Right lobe of liver (tissue), 6 donors: Measurements from ENCODE around the gene LRP1. TPM values are rescaled to one million over a fixed set of nuclear protein-coding genes. Genes with fewer than 3 reads are reported as not detected.

Experiments
- ATAC-seq, 4 donors: fragments of 200-7000 bp; cut with Tn5 transposase; one replicate each; pipeline ENCODE4 v1.9.1; 2020; ENCODE audit warnings: mild to moderate bottlenecking in 4 of 4, moderate library complexity in 4 of 4
- DNase-seq, 3 donors: peaks; one replicate each; pipeline ENCODE4 v3.0.0-alpha.2; 2020
- H3K27ac ChIP-seq, 3 donors: fragments of 200-600 bp; one replicate each; pipeline ENCODE4 v1.8.0; 2022
- H3K27me3 ChIP-seq, 2 donors: fragments of 200-600 bp; one replicate each; pipeline ENCODE4 v1.8.0; 2022
- H3K36me3 ChIP-seq, 4 donors: fragments of 200-600 bp; sonication (generic) in 1 of 4; one replicate each; pipeline versions ENCODE4 v1.5.1 to v1.8.0; 2017 to 2022; ENCODE audit warnings: control low read depth in 1 of 4
- H3K4me1 ChIP-seq, 4 donors: fragments of 200-600 bp; sonication (generic) in 1 of 4; one replicate each; pipeline versions ENCODE4 v1.5.1 to v1.8.0; 2017 to 2022; ENCODE audit warnings: control low read depth in 1 of 4
- H3K4me3 ChIP-seq, 3 donors: fragments of 200-600 bp; one replicate each; pipeline ENCODE4 v1.8.0; 2022
- H3K9me3 ChIP-seq, 4 donors: fragments of 200-600 bp; sonication (generic) in 1 of 4; one replicate each; pipeline versions ENCODE4 v1.5.1 to v1.8.0; 2017 to 2022; ENCODE audit warnings: control low read depth in 1 of 4
- POLR2A ChIP-seq: fragments of 450-650 bp; IDR thresholded peaks from one replicate; pipeline ENCODE4 v1.6.1; 2017; ENCODE audit warnings: antibody characterized with exemption, mild to moderate bottlenecking
- WGBS: methylation state at CpG from one replicate; pipeline ENCODE4 v1.1.6; 2018; ENCODE audit warnings: low coverage, low lambda C conversion rate; ENCODE audit not compliant: insufficient coverage; ENCODE audit errors: missing lambda C conversion rate; 5-methylcytosine and 5-hydroxymethylcytosine counted together
- intact Hi-C, 2 donors: fragments of 100-400 bp; cut with DNase I; formaldehyde crosslinking; loops; one replicate each; pipeline versions ENCODE4 v1.11.2 to v1.14.1; 2022
- total RNA-seq, 6 experiments: library from RNA; depleted of rRNA in 2 of 6; stranded (reverse); fragments of >200 nt in 2 of 6; fragmentation: NEBNext Ultra II Directional in 3 of 6; extraction: Animal tissue kit (Norgen Biotek cat#: 25700) in 3 of 6; gene quantifications; one replicate each; pipeline versions ENCODE4 v1.1.0 to v1.2.4, GENCODE V29; 2016 to 2023
- TF ChIP-seq, protein P1 (sequence below), 4 donors: fragments of 200-600 bp in 3 of 4; fragments of 450-650 bp in 1 of 4; IDR thresholded peaks; one replicate each; pipeline versions ENCODE4 v1.5.1 to v1.8.0; 2016 to 2022; ENCODE audit warnings: antibody characterized with exemption in 4 of 4, mild to moderate bottlenecking in 2 of 4
- donor health status: DM: no; HTN: yes; CAD: no.
- donor health status: DM: no; HTN: no; CAD: no.
- donor health status: DM: no; HTN: no; CAD: no.
- donor health status: DM: no; HTN: yes; CAD: no.
- donor health status: DM: no; HTN: yes; CAD: no.

Gene LRP1
- total RNA-seq, 6 experiments from 2014 or later, result 268 to 387 (median 301) TPM

DNA sequence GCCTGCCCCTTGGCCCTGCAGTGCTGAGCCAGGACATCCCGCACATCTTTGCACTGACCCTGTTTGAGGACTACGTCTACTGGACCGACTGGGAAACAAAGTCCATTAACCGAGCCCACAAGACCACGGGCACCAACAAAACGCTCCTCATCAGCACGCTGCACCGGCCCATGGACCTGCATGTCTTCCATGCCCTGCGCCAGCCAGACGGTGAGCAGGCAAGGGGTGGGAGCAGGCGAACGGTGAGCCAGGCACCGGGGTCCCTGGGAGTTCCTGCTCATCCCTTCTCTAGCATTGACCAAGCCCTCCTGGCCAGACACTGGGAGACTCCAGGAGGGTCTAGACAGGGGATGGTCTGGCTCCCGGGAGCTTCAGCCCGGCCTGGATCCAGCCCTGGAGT lies 70.9 kb downstream of the LRP1 start:
- H3K4me3 ChIP-seq, result no peak overlapping the region
- no peak for ATAC-seq
- WGBS, result 20% methylated on average over 1 of the region's 15 CpGs

DNA sequence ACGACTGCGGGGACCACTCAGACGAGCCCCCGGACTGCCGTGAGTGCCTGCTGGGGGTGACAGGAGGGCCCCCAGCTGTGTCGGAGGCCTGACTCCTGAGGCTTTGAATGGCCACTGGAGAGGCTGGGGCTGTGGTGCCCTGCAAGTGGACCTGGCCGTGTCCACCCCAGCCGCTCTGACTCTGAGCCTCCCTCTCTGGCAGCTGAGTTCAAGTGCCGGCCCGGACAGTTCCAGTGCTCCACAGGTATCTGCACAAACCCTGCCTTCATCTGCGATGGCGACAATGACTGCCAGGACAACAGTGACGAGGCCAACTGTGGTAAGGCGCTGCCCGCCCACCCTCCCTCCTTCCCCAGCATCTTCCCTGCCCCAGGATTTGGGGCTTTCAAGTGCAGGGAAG lies 72.2 kb downstream of the LRP1 start:
- H3K27me3 ChIP-seq, result no peaks in the 10 kb centered on the region
- ATAC-seq (no peak), DNase-seq (no peak)
- intact Hi-C loops, result no loop called here
- H3K27ac ChIP-seq, result no peak overlapping the region
- 92% methylated on average over 5 of the region's 15 CpGs for WGBS
- H3K9me3 ChIP-seq, result no peaks in the 10 kb centered on the region
- no peak for TF ChIP-seq POLR2A
- TF ChIP-seq, protein P1, sequence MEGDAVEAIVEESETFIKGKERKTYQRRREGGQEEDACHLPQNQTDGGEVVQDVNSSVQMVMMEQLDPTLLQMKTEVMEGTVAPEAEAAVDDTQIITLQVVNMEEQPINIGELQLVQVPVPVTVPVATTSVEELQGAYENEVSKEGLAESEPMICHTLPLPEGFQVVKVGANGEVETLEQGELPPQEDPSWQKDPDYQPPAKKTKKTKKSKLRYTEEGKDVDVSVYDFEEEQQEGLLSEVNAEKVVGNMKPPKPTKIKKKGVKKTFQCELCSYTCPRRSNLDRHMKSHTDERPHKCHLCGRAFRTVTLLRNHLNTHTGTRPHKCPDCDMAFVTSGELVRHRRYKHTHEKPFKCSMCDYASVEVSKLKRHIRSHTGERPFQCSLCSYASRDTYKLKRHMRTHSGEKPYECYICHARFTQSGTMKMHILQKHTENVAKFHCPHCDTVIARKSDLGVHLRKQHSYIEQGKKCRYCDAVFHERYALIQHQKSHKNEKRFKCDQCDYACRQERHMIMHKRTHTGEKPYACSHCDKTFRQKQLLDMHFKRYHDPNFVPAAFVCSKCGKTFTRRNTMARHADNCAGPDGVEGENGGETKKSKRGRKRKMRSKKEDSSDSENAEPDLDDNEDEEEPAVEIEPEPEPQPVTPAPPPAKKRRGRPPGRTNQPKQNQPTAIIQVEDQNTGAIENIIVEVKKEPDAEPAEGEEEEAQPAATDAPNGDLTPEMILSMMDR (IDR thresholded peaks at IDR 0.05), result no peak
- H3K4me1 ChIP-seq, result no peaks in the 10 kb centered on the region
- H3K36me3 ChIP-seq, result peaks cover 3 to 99% (median 66%) of the 10 kb centered on the region in 4 donors
- no peak overlapping the region for H3K4me3 ChIP-seq

More for the DNA sequence above, 70.9 kb downstream of the LRP1 start:
- no peak for DNase-seq
- H3K27ac ChIP-seq, result no peak overlapping the region
- no peaks in the 10 kb centered on the region for H3K4me1 ChIP-seq
- H3K36me3 ChIP-seq, result peaks cover 5 to 99% (median 71%) of the 10 kb centered on the region in 4 donors
- intact Hi-C loops, result no loop called here
- TF ChIP-seq POLR2A, result no peak
- TF ChIP-seq, protein P1 (IDR thresholded peaks at IDR 0.05), result no peak
- H3K27me3 ChIP-seq, result no peaks in the 10 kb centered on the region
- no peaks in the 10 kb centered on the region for H3K9me3 ChIP-seq

DNA sequence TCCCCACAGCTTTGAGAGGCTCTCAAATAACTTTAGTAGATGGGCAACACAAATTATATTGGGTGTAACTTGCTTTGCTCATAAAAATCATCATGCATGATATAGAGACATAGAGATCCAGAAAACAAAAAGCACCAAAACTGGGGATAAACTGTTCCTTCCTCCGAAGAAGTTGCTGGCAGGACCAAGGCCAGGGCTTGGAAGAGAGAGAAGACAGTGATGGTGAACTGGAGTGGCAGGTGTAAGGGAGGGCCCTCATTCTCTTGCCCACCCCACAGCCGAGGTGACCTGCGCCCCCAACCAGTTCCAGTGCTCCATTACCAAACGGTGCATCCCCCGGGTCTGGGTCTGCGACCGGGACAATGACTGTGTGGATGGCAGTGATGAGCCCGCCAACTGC lies 72.9 kb downstream of the LRP1 start:
- H3K27me3 ChIP-seq, result no peaks in the 10 kb centered on the region
- no peak for ATAC-seq
- H3K4me1 ChIP-seq, result no peaks in the 10 kb centered on the region
- no peak overlapping the region for H3K27ac ChIP-seq
- TF ChIP-seq, protein P1 (IDR thresholded peaks at IDR 0.05), result no peak
- TF ChIP-seq POLR2A, result no peak
- no CpG with 5 or more reads among the region's 8 CpGs for WGBS
- intact Hi-C loops, result no loop called here
- peaks cover 5 to 99% (median 65%) of the 10 kb centered on the region in 4 donors for H3K36me3 ChIP-seq
- H3K4me3 ChIP-seq, result no peak overlapping the region
- no peak for DNase-seq
- no peaks in the 10 kb centered on the region for H3K9me3 ChIP-seq

DNA sequence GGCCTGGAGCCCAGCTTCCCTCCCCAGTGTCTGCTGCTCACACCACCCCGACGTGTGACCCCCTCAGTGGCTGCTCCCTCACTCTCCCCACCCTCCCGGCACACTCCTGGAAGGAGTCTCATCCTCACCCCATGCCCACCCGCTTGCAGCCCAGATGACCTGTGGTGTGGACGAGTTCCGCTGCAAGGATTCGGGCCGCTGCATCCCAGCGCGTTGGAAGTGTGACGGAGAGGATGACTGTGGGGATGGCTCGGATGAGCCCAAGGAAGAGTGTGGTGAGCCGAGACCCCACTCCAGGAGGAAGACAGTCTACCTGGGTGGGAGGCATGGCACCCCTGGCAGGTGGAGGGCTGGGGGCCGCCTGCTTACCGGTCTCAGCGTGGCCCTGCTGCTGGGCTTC lies 73.3 kb downstream of the LRP1 start:
- Histone ChIP-seq H3K27ac (no peak overlapping the region), H3K4me3 (no peak overlapping the region), H3K9me3 (no peaks in the 10 kb centered on the region), H3K4me1 (no peaks in the 10 kb centered on the region), H3K36me3 (peaks cover 5 to 99% (median 66%) of the 10 kb centered on the region in 4 donors), H3K27me3 (no peaks in the 10 kb centered on the region)
- WGBS, result no CpG with 5 or more reads among the region's 16 CpGs
- intact Hi-C loops, result no loop called here
- ATAC-seq (no peak), DNase-seq (no peak)
- TF ChIP-seq POLR2A, result no peak

DNA sequence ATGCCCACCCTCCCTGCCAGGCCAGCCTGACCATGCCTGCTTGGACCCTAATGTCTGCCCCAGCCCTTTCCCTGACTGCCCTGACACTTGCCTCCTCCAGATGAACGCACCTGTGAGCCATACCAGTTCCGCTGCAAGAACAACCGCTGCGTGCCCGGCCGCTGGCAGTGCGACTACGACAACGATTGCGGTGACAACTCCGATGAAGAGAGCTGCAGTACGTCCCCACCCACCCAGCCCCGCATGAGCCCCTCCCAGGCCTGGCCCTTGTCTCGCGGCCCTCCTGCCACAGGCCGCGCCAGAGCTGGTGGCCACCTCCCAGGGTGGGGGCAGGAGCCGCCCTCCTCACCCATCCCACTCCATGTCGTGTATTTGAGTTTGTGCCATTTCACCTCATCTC lies 74.0 kb downstream of the LRP1 start:
- H3K27me3 ChIP-seq, result no peaks in the 10 kb centered on the region
- DNase-seq (no peak), ATAC-seq (no peak)
- no peak for TF ChIP-seq POLR2A
- TF ChIP-seq, protein P1 (IDR thresholded peaks at IDR 0.05), result no peak
- 59% methylated on average over 3 of the region's 19 CpGs for WGBS
- no peaks in the 10 kb centered on the region for H3K9me3 ChIP-seq
- no peaks in the 10 kb centered on the region for H3K4me1 ChIP-seq
- no peak overlapping the region for H3K4me3 ChIP-seq
- intact Hi-C loops, result no loop called here
- H3K36me3 ChIP-seq, result peaks cover 5 to 99% (median 65%) of the 10 kb centered on the region in 4 donors
- no peak overlapping the region for H3K27ac ChIP-seq
